Mesothelial cell of epicardium (in vitro differentiated cells): ENCODE results near the gene MAML2. TPM values are rescaled to one million over a fixed set of nuclear protein-coding genes. Genes with fewer than 3 reads are reported as not detected.

Experiments
- DNase-seq, 2 experiments: peaks; one replicate each; pipeline ENCODE4 v3.0.0; 2021; ENCODE audit warnings: low spot score in 2 of 2; ENCODE audit not compliant: unreplicated experiment in 2 of 2
- H3K27ac Mint-ChIP-seq: 2 replicates; pipeline ENCODE4 v1.8.0; 2021; ENCODE audit warnings: mixed read lengths
- H3K27me3 Mint-ChIP-seq: 2 replicates; pipeline ENCODE4 v1.8.0; 2021; ENCODE audit warnings: low read depth, mixed read lengths
- H3K36me3 Mint-ChIP-seq: 2 replicates; pipeline ENCODE4 v1.8.0; 2021; ENCODE audit warnings: mixed read lengths
- H3K4me1 Mint-ChIP-seq: 2 replicates; pipeline ENCODE4 v1.8.0; 2021; ENCODE audit warnings: mixed read lengths
- H3K4me3 Mint-ChIP-seq: 2 replicates; pipeline ENCODE4 v1.8.0; 2021; ENCODE audit warnings: mild to moderate bottlenecking, moderate library complexity, mixed read lengths
- H3K9me3 Mint-ChIP-seq: 2 replicates; pipeline ENCODE4 v1.8.0; 2021; ENCODE audit warnings: mixed read lengths
- CTCF ChIP-seq: fragments of 200-600 bp; sonication (generic); IDR thresholded peaks from one replicate; pipeline ENCODE4 v1.5.0; 2021; ENCODE audit warnings: antibody characterized with exemption; ENCODE audit not compliant: unreplicated experiment
- total RNA-seq: library from RNA; stranded (reverse); gene quantifications from 3 replicates; pipeline ENCODE4 v1.2.1, GENCODE V29; 2021

The MAML2 gene
- total RNA-seq, 1 donor from 2014 or later = 38.3 TPM

DNA sequence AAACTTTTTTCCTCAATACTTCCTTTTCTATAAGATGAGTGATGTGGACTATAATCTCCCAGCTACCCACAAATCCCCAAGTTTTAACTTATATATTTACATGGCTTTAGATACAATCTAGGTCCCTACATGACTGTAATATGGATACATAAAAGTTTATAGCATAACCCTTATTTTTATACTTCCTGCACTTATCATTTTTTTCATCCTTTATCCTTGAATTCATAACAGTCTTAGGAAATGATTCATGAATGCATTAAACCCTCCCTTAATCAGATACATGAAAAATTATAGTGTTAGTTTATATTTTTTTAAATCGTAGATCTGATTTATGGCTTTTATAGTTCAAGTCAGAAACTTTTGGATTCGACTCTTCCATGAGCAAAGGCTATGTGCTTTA is 195.8 kb downstream of the MAML2 start:
- Mint-ChIP-seq H3K27me3 (no peaks in the 10 kb centered on the region), H3K4me1 (peaks cover 59% of the 10 kb centered on the region), H3K27ac (peak overlapping the region; percentile 74), H3K36me3 (no peaks in the 10 kb centered on the region), H3K9me3 (no peaks in the 10 kb centered on the region), H3K4me3 (no peak overlapping the region)
- TF ChIP-seq CTCF = no peak
- DNase-seq = no peak

- peak overlapping the region; percentile 42 for H3K27ac Mint-ChIP-seq
- no peak for DNase-seq
- H3K4me3 Mint-ChIP-seq = no peak overlapping the region
- no peaks in the 10 kb centered on the region for H3K27me3 Mint-ChIP-seq
- no peaks in the 10 kb centered on the region for H3K36me3 Mint-ChIP-seq
- H3K9me3 Mint-ChIP-seq = no peaks in the 10 kb centered on the region
- H3K4me1 Mint-ChIP-seq = peaks cover 60% of the 10 kb centered on the region
- TF ChIP-seq CTCF = no peak
Observed at GRCh38 chr11:96146765-96147164, 196.2 kb downstream of the MAML2 start.

GRCh38 chr11:96145163-96145585 is 197.8 kb downstream of the MAML2 start:
- Mint-ChIP-seq H3K27ac (peak overlapping the region; percentile 72), H3K4me1 (peaks cover 60% of the 10 kb centered on the region), H3K9me3 (no peaks in the 10 kb centered on the region), H3K36me3 (no peaks in the 10 kb centered on the region), H3K27me3 (no peaks in the 10 kb centered on the region), H3K4me3 (no peak overlapping the region)
- TF ChIP-seq CTCF = no peak
- no peak for DNase-seq

DNA sequence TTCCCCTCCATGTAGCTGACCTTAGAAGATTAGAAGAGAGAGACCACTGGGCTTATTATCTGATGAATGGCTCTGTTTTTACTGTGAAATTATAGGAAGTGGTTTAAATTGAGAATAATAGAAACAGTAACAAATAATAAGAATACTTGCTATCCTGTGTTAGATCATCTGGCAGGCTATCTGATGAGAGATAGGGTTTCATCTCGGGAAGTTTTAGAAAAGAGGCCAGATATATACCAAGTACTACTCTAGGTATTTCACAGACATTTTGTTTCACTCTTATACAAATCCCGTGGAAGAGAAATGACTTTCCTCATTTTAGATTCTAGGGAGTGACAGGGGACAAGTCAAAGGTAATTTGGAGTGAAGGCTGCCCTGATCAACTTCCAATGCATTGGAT is 198.4 kb downstream of the MAML2 start:
- H3K4me3 Mint-ChIP-seq = no peak overlapping the region
- H3K27me3 Mint-ChIP-seq = no peaks in the 10 kb centered on the region
- no peak for TF ChIP-seq CTCF
- H3K9me3 Mint-ChIP-seq = no peaks in the 10 kb centered on the region
- no peaks in the 10 kb centered on the region for H3K36me3 Mint-ChIP-seq
- peak overlapping the region; percentile 62 for H3K27ac Mint-ChIP-seq
- no peak for DNase-seq
- H3K4me1 Mint-ChIP-seq = peaks cover 60% of the 10 kb centered on the region

DNA sequence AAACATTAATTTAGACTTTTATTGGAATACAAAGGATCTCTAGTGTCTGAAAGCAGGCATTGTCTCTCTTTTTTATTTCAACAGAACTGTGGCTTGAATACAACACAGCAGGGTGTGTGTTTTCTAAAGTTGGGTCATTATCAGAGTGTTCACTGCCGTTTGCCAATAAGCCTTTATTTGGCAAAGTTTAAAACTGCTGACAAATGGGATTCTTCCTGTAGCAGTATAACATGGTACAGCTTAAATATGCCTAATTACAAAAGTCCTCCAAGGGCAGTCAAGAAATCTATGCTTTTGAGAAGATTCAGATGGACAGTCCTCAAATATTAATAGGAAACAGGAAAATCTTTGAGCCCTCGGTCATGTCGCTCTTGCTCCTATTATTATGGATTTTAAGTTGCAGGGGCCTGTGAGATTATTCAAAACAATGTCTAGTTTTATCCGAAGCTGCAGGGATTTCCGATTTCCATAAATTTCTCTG is 199.9 kb downstream of the MAML2 start:
- no peak for TF ChIP-seq CTCF
- no peaks in the 10 kb centered on the region for H3K27me3 Mint-ChIP-seq
- peak overlapping the region; percentile 44 for H3K27ac Mint-ChIP-seq
- no peak for DNase-seq
- no peak overlapping the region for H3K4me3 Mint-ChIP-seq
- H3K4me1 Mint-ChIP-seq = peaks cover 53% of the 10 kb centered on the region
- no peaks in the 10 kb centered on the region for H3K36me3 Mint-ChIP-seq
- no peaks in the 10 kb centered on the region for H3K9me3 Mint-ChIP-seq

DNA sequence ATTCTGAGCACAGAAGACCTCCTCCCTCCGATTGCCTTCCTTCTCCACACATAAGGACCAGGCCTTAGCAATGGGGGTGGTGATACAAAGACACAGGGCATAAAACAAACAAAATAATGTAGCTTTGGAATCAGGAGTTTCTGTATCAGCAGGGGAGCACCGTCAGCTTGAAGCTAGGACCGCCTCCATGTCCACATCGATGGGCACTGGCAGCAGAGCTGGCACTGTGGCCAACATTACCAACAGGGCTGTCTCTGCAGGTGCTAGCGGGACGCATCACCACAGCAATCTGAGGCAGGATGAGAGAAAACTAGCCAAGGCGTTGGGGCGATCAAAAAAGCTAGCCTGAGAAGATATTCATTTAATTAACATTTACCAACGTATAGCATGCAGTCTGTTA is 201.4 kb downstream of the MAML2 start:
- TF ChIP-seq CTCF = no peak
- Mint-ChIP-seq H3K27ac (no peak overlapping the region), H3K27me3 (no peaks in the 10 kb centered on the region), H3K9me3 (no peaks in the 10 kb centered on the region), H3K4me1 (peaks cover 48% of the 10 kb centered on the region), H3K4me3 (no peak overlapping the region), H3K36me3 (no peaks in the 10 kb centered on the region)
- no peak for DNase-seq
